ENCODE results near the gene GABRB1.

GRCh38 chr4:47415719-47416118 lies 384.4 kb downstream of the GABRB1 start:
- TF ChIP-seq CTCF (IDR thresholded peaks at IDR 0.05) (no peak), POLR2A (IDR thresholded peaks at IDR 0.05) (no peak), EP300 (IDR thresholded peaks at IDR 0.05) (no peak), POLR2AphosphoS5 (IDR thresholded peaks at IDR 0.05) (no peak)
